Measurements from ENCODE around the gene PHACTR1.

Gene PHACTR1

DNA sequence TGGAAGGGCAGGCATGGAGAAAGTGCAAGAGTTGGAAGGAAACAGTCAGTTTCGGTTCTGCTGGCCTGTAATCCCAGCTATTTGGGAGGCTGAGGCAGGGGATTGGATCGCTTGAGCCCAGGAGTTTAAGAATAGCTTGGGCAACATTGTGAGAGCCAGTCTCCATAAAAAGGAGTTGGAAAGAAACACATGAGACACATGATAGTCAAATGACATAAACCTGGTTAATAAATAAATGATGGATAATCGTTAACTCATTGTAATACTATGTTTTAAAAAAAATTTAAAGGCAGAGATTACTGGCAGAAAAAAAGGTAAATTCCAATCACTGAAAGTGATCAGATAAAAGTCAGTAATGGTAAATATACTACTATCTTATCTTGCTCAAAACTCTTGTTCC, 37.2 kb upstream of the PHACTR1 start:
- no peak for TF ChIP-seq BACH2 (CRISPR knock-in tag; IDR thresholded peaks at IDR 0.05; ENCODE audit: borderline replicate concordance)
- no peak for TF ChIP-seq ZC3H10 (CRISPR knock-in tag; IDR thresholded peaks at IDR 0.05)
- TF ChIP-seq ESRRG (CRISPR knock-in tag; IDR thresholded peaks at IDR 0.05): no peak
- TF ChIP-seq ZFP30 (CRISPR knock-in tag; IDR thresholded peaks at IDR 0.05): no peak
- TF ChIP-seq ZNF565 (CRISPR knock-in tag; conservative IDR thresholded peaks at IDR 0.05; ENCODE audit: low read depth): no peak
- TF ChIP-seq ARNTL (CRISPR knock-in tag; IDR thresholded peaks at IDR 0.05; ENCODE audit: borderline replicate concordance, low read depth): no peak
- TF ChIP-seq TCF4 (CRISPR knock-in tag; IDR thresholded peaks at IDR 0.05; ENCODE audit: borderline replicate concordance): no peak
- TF ChIP-seq CSRNP3 (CRISPR knock-in tag; IDR thresholded peaks at IDR 0.05): no peak
- TF ChIP-seq, protein P1, sequence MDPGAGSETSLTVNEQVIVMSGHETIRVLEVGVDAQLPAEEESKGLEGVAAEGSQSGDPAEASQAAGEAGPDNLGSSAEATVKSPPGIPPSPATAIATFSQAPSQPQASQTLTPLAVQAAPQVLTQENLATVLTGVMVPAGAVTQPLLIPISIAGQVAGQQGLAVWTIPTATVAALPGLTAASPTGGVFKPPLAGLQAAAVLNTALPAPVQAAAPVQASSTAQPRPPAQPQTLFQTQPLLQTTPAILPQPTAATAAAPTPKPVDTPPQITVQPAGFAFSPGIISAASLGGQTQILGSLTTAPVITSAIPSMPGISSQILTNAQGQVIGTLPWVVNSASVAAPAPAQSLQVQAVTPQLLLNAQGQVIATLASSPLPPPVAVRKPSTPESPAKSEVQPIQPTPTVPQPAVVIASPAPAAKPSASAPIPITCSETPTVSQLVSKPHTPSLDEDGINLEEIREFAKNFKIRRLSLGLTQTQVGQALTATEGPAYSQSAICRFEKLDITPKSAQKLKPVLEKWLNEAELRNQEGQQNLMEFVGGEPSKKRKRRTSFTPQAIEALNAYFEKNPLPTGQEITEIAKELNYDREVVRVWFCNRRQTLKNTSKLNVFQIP (CRISPR knock-in tag; IDR thresholded peaks at IDR 0.05; ENCODE audit: borderline replicate concordance, low read depth): no peak
- TF ChIP-seq, protein P2, sequence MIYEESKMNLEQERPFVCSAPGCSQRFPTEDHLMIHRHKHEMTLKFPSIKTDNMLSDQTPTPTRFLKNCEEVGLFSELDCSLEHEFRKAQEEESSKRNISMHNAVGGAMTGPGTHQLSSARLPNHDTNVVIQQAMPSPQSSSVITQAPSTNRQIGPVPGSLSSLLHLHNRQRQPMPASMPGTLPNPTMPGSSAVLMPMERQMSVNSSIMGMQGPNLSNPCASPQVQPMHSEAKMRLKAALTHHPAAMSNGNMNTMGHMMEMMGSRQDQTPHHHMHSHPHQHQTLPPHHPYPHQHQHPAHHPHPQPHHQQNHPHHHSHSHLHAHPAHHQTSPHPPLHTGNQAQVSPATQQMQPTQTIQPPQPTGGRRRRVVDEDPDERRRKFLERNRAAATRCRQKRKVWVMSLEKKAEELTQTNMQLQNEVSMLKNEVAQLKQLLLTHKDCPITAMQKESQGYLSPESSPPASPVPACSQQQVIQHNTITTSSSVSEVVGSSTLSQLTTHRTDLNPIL (CRISPR knock-in tag; IDR thresholded peaks at IDR 0.05; ENCODE audit: low read depth): no peak
- ATAC-seq: no peak

DNA sequence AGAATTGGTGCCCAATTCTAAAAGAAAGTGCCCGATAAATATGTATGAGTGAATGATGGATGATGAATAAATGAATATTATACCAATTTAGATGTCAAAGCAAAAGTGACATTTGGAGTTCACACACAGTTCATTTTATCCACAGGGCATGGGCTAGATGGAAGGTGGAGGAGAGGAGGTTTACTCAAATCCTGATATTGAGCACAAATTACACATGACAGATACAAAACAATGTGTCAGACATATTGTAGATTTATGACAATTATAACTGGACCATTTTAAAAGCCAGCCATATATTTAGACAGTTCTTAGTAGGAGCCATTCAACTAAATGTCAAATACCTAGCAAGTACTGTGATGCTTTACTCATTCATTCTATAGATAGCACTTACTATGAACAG, 23.4 kb upstream of the PHACTR1 start:
- no peak for ATAC-seq
- TF ChIP-seq ZNF565 (CRISPR knock-in tag; conservative IDR thresholded peaks at IDR 0.05; ENCODE audit: low read depth) (no peak), ZNF8 (CRISPR knock-in tag; IDR thresholded peaks at IDR 0.05) (no peak), SNAI2 (CRISPR knock-in tag; IDR thresholded peaks at IDR 0.05) (no peak), CSDC2 (CRISPR knock-in tag; IDR thresholded peaks at IDR 0.05) (no peak), PPARA (CRISPR knock-in tag; IDR thresholded peaks at IDR 0.05; ENCODE audit: borderline replicate concordance) (no peak), GLIS3 (CRISPR knock-in tag; IDR thresholded peaks at IDR 0.05) (no peak), ARNTL (CRISPR knock-in tag; IDR thresholded peaks at IDR 0.05; ENCODE audit: borderline replicate concordance, low read depth) (no peak), BACH2 (CRISPR knock-in tag; IDR thresholded peaks at IDR 0.05; ENCODE audit: borderline replicate concordance) (no peak), TOX (CRISPR knock-in tag; IDR thresholded peaks at IDR 0.05; ENCODE audit: borderline replicate concordance) (no peak), ZNF70 (CRISPR knock-in tag; IDR thresholded peaks at IDR 0.05) (no peak), ZC3H10 (CRISPR knock-in tag; IDR thresholded peaks at IDR 0.05) (no peak), OSR1 (CRISPR knock-in tag; IDR thresholded peaks at IDR 0.05) (no peak), ISL1 (CRISPR knock-in tag; IDR thresholded peaks at IDR 0.05) (no peak), ZFP30 (CRISPR knock-in tag; IDR thresholded peaks at IDR 0.05) (no peak), CSRNP3 (CRISPR knock-in tag; IDR thresholded peaks at IDR 0.05) (no peak), ZFP3 (CRISPR knock-in tag; IDR thresholded peaks at IDR 0.05) (no peak)
- TF ChIP-seq, protein P1 (CRISPR knock-in tag; IDR thresholded peaks at IDR 0.05; ENCODE audit: borderline replicate concordance, low read depth): no peak
- TF ChIP-seq, protein P2 (CRISPR knock-in tag; IDR thresholded peaks at IDR 0.05; ENCODE audit: low read depth): no peak

GRCh38 chr6:12698298-12698697, 18.3 kb upstream of the PHACTR1 start:
- TF ChIP-seq, protein P1 (CRISPR knock-in tag; IDR thresholded peaks at IDR 0.05; ENCODE audit: borderline replicate concordance, low read depth): no peak
- TF ChIP-seq GLIS3 (CRISPR knock-in tag; IDR thresholded peaks at IDR 0.05): no peak
- no peak for TF ChIP-seq TCF4 (CRISPR knock-in tag; IDR thresholded peaks at IDR 0.05; ENCODE audit: borderline replicate concordance)
- TF ChIP-seq RARB (CRISPR knock-in tag; IDR thresholded peaks at IDR 0.05): no peak
- no peak for ATAC-seq

Data from SK-N-SH treated with all-trans-retinoic acid at 6 μM for 48 hours (cell line).